Adrenal gland (tissue), 12 donors: ENCODE measurements around the gene B3GNT4. TPM values are rescaled to one million over a fixed set of nuclear protein-coding genes. Genes with fewer than 3 reads are reported as not detected.

Source experiments
- DNase-seq, 7 donors: peaks; one replicate each; pipeline ENCODE4 v3.0.0-alpha.2; 2019 to 2020
- H3K27ac ChIP-seq, 5 donors: fragments of 200-600 bp; sonication (generic) in 4 of 5; 1 replicate in 3 of 5; 2 replicates in 2 of 5; pipeline versions ENCODE4 v1.5.1 to v1.8.0; 2016 to 2020; ENCODE audit warnings: mild to moderate bottlenecking in 1 of 5
- H3K27me3 ChIP-seq: fragments of 200-600 bp; 2 replicates; pipeline ENCODE4 v1.8.0; 2021
- H3K36me3 ChIP-seq, 2 donors: fragments of 200-600 bp; replicated peaks in 1 of 2; 1 replicate in 1 of 2; 2 replicates in 1 of 2; pipeline versions ENCODE4 v1.5.1 to v1.8.0; 2018 to 2022
- H3K4me1 ChIP-seq, 2 donors: fragments of 200-600 bp; replicated peaks in 1 of 2; 1 replicate in 1 of 2; 2 replicates in 1 of 2; pipeline versions ENCODE4 v1.5.1 to v1.8.0; 2018 to 2021
- H3K4me3 ChIP-seq, 4 donors: fragments of 200-600 bp; sonication (generic) in 3 of 4; one replicate each; pipeline ENCODE4 v1.5.1; 2016 to 2018
- H3K9me3 ChIP-seq, 3 donors: fragments of 200-600 bp; sonication (generic) in 1 of 3; replicated peaks in 1 of 3; 1 replicate in 2 of 3; 2 replicates in 1 of 3; pipeline versions ENCODE4 v1.5.1 to v1.8.0; 2016 to 2021
- POLR2A ChIP-seq, 2 donors: fragments of 450-650 bp; IDR thresholded peaks; one replicate each; pipeline ENCODE4 v1.6.1; 2017; ENCODE audit warnings: antibody characterized with exemption in 2 of 2, mild to moderate bottlenecking in 2 of 2, moderate library complexity in 1 of 2
- WGBS, 4 donors: extraction: QIAGEN DNeasy Blood & Tissue Kit in 2 of 4; methylation state at CpG; one replicate each; pipeline versions ENCODE4 v1.1.5 to v1.1.7; 2013 to 2017; 5-methylcytosine and 5-hydroxymethylcytosine counted together
- intact Hi-C, 2 donors: fragments of 100-400 bp; cut with DNase I; formaldehyde crosslinking; loops; one replicate each; pipeline versions ENCODE4 v1.14.1 to v1.15.0; 2022 to 2023
- polyA plus RNA-seq, 3 donors: library from polyadenylated mRNA; stranded (reverse); fragments of 200-250 nt in 2 of 3; fragments of 350-450 nt in 1 of 3; fragmentation: Illumina TruSeq in 1 of 3; extraction: RNeasy Lipid Tissue Mini Kit (QIAGEN cat#74804) in 1 of 3; gene quantifications; one replicate each; pipeline ENCODE4 v1.2.3, GENCODE V29; 2013 to 2014
- total RNA-seq, 9 donors: library from RNA; depleted of rRNA in 4 of 9; stranded (reverse); fragments of >200 nt in 4 of 9; fragments of 120-200 nt in 1 of 9; fragmentation: NEBNext Ultra II Directional in 1 of 9; extraction: Animal tissue kit (Norgen Biotek cat#: 25700) in 1 of 9; gene quantifications; one replicate each; pipeline versions ENCODE4 v1.1.0 to v1.2.4, GENCODE V29; 2013 to 2023
- TF ChIP-seq, protein P1 (sequence below), 6 experiments: fragments of 450-650 bp in 4 of 6; fragments of 200-600 bp in 2 of 6; sonication (generic) in 1 of 6; IDR thresholded peaks; 1 replicate in 5 of 6; 2 replicates in 1 of 6; pipeline versions ENCODE4 v1.5.1 to v1.8.0; 2016 to 2021; ENCODE audit warnings: antibody characterized with exemption in 6 of 6, mild to moderate bottlenecking in 2 of 6, moderate library complexity in 1 of 6
- donor health status: healthy with polysubstance abuse.
- donor health status: Bipolar disorder and iron deficiency.
- donor health status: DM: yes; HTN: yes; CAD: no.
- donor health status: DM: no; HTN: no; CAD: no.
- donor health status: DM: no; HTN: no; CAD: no.
- donor health status: DM: yes; HTN: yes; CAD: no.

B3GNT4 gene
- total and polyA plus RNA-seq, 12 donors, result 0.17 to 4.0 (median 1.0) TPM; not detected in 5

DNA sequence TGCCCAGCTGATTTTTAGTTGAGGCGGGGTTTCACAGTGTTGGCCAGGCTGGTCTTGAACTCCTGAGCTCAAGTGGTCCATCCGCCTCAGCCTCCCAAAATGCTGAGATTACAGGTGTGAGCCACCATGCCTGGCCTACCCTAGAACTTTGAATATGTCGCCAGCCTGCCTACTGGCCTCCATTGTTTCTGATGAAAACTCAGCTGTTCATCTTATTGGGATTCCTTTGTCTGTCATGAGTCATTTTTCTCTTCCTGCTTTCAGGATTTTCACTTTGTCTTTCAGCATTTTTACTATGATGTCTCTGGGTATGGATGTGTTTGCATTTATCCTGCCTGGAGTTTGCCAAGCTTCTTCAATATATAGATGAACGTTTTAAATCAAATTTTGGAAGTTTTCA is 8.1 kb upstream of the B3GNT4 start:
- no peak for DNase-seq
- intact Hi-C loops, result no loop called here
- Histone ChIP-seq H3K27ac (no peak overlapping the region), H3K9me3 (no peaks in the 10 kb centered on the region), H3K27me3 (peaks cover under 1% of the 10 kb centered on the region), H3K4me3 (no peak overlapping the region), H3K36me3 (no peaks in the 10 kb centered on the region), H3K4me1 (no peaks in the 10 kb centered on the region)
- 74 to 89% (median 84%) methylated on average over 4 of the region's 4 CpGs for WGBS, 4 donors
- no peak for TF ChIP-seq POLR2A (IDR thresholded peaks at IDR 0.05)
- TF ChIP-seq, protein P1, sequence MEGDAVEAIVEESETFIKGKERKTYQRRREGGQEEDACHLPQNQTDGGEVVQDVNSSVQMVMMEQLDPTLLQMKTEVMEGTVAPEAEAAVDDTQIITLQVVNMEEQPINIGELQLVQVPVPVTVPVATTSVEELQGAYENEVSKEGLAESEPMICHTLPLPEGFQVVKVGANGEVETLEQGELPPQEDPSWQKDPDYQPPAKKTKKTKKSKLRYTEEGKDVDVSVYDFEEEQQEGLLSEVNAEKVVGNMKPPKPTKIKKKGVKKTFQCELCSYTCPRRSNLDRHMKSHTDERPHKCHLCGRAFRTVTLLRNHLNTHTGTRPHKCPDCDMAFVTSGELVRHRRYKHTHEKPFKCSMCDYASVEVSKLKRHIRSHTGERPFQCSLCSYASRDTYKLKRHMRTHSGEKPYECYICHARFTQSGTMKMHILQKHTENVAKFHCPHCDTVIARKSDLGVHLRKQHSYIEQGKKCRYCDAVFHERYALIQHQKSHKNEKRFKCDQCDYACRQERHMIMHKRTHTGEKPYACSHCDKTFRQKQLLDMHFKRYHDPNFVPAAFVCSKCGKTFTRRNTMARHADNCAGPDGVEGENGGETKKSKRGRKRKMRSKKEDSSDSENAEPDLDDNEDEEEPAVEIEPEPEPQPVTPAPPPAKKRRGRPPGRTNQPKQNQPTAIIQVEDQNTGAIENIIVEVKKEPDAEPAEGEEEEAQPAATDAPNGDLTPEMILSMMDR (IDR thresholded peaks at IDR 0.05), result no peak

DNA sequence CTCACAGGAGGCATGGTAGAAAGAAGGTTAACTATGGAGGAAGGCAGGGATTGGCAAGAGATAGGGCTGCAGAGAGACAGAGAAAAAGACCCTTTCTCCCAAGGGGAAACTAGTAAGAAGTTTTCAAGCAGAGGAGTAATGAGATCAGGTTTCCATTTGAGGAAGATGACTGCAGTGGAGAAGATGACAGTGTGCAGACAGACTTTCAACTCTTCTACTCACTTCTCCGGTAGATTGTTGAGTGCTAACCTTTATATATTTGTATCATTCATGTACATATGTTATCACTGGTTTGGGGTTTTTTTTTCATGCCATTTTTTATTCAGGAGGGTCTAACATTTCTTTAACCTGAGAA is 5.9 kb upstream of the B3GNT4 start:
- Histone ChIP-seq H3K4me1 (no peaks in the 10 kb centered on the region), H3K9me3 (no peaks in the 10 kb centered on the region), H3K27ac (no peak overlapping the region), H3K36me3 (no peaks in the 10 kb centered on the region), H3K27me3 (peaks cover 15% of the 10 kb centered on the region), H3K4me3 (no peak overlapping the region)
- TF ChIP-seq POLR2A (IDR thresholded peaks at IDR 0.05), result no peak
- TF ChIP-seq, protein P1 (IDR thresholded peaks at IDR 0.05), result no peak
- WGBS, 4 donors, result 45 to 76% (median 67%) methylated on average over 1 of the region's 1 CpG
- intact Hi-C loops, result no loop called here
- no peak for DNase-seq

DNA sequence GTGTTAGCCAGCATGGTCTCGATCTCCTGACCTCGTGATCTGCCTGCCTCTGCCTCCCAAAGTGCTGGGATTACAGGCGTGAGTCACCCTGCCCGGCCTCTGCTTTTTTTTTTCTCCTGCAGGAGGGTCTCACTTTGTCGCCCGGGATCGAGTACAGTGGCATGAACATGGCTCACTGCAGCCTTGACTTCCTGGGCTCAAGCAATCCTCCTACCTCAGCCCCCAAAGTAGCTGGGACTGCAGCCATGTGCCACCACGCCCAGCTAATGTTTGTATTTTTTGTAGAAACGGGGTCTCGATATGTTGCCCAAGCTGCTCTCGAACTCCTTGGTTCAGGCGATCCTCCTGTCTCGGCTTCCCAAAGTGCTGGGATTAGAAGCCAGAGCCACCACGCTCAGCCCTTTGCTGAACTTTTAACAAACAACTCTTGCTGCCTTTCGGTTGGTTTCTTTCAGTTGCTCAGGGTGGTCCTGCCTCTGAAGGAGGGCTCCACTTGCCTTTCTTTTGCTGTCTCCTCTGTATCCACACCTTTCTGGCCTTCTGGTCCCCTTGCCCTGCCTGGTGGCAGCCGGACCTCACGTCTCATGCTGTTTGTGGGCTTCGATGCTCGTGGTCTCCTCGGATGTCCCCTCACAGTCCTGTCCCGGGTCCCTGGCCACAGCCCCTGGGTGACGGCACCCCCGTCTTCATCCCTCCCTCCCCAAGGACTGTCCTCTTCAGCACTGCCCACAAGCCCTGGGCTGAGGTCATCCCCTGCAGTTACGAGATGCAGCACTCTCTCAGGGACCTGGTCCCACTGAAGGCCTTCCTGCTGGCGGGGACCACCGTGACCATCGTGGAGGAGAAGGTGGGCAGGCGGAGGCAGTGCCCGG is 3.8 kb upstream of the B3GNT4 start:
- no peak for DNase-seq
- Histone ChIP-seq H3K4me1 (peaks cover 0 to 8% of the 10 kb centered on the region in 2 donors), H3K27ac (no peak overlapping the region), H3K4me3 (no peak overlapping the region), H3K27me3 (peaks cover 29% of the 10 kb centered on the region), H3K36me3 (no peaks in the 10 kb centered on the region), H3K9me3 (no peaks in the 10 kb centered on the region)
- 82 to 85% (median 85%) methylated on average over 27 to 29 of the region's 29 CpGs for WGBS, 4 donors
- no peak for TF ChIP-seq POLR2A (IDR thresholded peaks at IDR 0.05)
- TF ChIP-seq, protein P1 (IDR thresholded peaks at IDR 0.05), result no peak
- intact Hi-C loops, result no loop called here

DNA sequence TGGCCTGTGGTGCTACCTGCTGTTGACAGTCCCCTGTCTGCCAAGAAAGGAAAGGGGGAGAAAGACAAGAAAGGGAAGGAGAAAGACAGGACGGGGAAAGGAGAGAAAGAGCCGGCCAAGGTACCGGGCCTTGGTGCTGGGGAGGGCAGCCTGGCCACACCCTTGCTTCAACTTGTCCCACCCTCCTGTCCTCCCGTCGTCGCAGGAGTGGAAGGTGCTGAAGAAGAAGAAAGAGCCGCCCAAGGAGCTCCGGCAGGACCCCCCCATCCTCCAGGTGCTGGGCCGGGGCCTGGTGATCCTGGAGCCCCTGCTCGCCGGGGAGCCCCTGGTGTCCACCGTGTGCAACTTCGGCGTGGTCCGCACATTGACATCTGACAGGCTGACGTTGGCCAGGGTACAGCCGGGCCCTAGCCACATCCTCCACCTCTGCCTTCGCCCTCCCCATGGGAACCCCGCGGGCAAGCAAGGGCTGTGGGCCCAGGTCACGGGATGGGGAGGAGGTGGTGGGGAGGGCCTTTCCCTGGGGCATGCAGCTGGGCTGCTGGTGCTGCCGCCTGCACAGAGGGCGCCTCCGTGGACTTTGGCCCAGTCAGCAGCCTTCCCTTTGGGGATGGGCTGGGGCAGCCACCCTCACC is 2.9 kb upstream of the B3GNT4 start:
- Histone ChIP-seq H3K36me3 (no peaks in the 10 kb centered on the region), H3K4me1 (peaks cover 6 to 8% of the 10 kb centered on the region in 2 donors), H3K27me3 (peaks cover 29% of the 10 kb centered on the region), H3K4me3 (no peak overlapping the region), H3K27ac (no peak overlapping the region), H3K9me3 (no peaks in the 10 kb centered on the region)
- intact Hi-C loops, result no loop called here
- DNase-seq, result no peak
- TF ChIP-seq POLR2A (IDR thresholded peaks at IDR 0.05), result no peak
- TF ChIP-seq, protein P1 (IDR thresholded peaks at IDR 0.05), result no peak
- WGBS, 4 donors, result 69 to 81% (median 77%) methylated on average over 12 to 24 of the region's 24 CpGs
